NCI-H146 treated with DMSO at 0.1 percent for 48 hours (cell line): ENCODE measurements around the gene XKR7.

Experiments
- DNase-seq: peaks from one replicate; lab custom pipeline; 2025; ENCODE audit not compliant: unreplicated experiment; lab: John Stamatoyannopoulos, UW

Gene XKR7

GRCh38 chr20:31977080-31977479 lies 9.1 kb downstream of the XKR7 start:
- no peak for DNase-seq

- no peak for DNase-seq
Observed at GRCh38 chr20:31979713-31980426, 11.9 kb downstream of the XKR7 start.

GRCh38 chr20:31981784-31982183 lies 13.8 kb downstream of the XKR7 start:
- no peak for DNase-seq

DNA sequence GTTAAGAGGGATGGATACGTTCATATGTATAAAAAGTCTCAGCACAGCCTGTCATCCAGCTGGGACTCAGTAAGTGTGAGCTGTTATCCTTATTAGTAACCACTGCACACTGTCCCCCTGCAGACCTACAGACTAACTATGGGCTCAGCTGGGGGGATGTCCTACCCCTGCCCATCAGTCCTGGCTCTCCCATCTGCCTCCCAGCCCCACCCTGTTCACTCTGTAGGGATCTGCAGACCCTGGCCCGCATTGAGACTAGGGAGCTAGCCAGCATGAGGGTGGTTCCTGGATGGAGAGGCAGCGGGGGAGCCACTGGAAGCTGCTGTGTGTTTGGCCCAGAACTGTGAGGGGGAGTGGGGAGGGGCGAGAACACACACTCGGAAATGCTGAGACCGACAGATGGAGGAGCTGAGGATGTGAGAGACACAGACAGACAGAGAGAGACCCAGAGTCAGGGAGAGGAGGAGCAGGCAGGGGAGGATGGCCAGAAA lies 17.1 kb downstream of the XKR7 start:
- DNase-seq, result no peak

DNA sequence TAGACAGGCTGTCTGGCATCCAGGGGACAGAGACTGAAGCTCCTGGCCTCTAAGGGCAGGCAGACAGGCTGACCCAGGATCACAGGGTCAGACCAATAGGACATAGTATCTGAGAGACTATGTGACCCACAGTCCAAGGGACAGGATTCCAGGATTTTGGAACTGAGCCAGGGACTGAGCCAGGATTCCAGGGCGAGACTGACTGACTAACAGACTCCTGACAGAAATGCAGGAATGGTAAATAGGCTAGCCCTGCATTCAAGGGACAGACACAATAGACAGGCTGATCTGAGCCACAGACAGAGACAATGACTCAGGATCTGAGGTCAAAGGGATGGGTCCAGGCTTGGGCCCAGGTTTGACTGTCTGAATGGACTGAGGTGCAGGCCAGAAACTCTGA lies 19.8 kb downstream of the XKR7 start:
- no peak for DNase-seq

DNA sequence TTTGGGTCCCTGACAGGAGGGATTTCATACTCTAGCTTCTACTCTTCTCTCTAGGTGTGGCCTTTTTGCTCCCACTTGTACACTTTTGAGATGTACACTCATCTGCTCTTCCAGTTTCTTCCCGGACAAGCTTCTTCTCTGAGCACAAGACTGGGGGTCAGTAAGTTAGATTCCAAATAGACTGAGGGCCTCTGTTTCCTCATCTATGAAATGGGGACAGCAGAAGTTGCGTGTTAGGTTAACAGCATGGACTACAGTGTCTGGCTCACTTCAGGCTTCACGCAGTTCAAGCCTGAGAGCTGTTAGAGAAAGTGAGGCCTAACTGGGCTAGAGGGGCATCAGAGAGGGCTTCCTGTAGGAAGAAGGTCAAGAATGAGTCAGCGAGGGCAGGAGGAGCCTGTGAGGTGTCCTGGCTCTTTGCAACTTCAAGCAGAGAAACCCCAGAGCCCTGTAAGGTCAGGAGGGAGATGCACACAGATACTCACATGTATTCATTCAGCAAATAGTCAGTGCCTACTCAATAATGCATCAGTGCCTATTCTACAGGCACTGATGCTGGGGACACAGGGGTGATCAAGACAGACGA lies 20.6 kb downstream of the XKR7 start:
- DNase-seq, result no peak

GRCh38 chr20:31989030-31989645 lies 21.2 kb downstream of the XKR7 start:
- no peak for DNase-seq

DNA sequence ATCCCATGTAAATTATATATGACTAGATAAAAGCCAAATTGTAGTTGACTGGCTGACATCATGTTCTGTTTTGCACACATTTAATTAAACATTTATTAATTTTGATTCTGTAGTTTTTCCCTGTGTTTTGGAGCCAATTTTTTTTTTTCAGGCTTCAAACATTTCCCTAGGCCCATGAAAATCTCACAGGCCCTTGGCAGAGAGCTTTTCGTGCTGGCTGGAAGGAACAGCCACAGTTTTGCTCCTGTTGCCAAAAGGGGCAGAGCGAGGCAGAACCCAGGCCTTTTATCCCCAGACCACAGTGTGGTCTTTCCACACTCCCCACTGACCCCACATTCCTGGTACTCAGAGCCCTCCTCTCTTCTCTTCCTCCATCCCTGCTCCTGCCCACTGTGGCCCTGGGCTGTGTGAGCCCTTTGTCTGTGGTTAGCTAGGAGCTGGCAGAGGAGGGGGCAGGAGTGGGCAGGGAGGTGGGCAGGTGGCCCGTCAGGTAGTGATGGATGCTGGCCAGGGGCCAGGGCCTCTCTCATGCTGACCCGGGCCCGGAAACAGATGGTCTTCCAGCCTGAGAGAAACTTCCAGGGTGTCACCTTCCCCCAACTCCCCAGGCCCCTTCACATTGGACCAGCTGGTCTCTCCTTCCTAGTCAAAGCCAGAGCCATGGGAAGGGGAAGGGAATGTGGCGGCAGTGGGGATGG lies 22.8 kb downstream of the XKR7 start:
- peak; percentile 36 for DNase-seq

- no peak for DNase-seq
Observed at GRCh38 chr20:31991339-31991705, 23.4 kb downstream of the XKR7 start.

- no peak for DNase-seq
Observed at GRCh38 chr20:31992086-31992485, 24.1 kb downstream of the XKR7 start.

DNA sequence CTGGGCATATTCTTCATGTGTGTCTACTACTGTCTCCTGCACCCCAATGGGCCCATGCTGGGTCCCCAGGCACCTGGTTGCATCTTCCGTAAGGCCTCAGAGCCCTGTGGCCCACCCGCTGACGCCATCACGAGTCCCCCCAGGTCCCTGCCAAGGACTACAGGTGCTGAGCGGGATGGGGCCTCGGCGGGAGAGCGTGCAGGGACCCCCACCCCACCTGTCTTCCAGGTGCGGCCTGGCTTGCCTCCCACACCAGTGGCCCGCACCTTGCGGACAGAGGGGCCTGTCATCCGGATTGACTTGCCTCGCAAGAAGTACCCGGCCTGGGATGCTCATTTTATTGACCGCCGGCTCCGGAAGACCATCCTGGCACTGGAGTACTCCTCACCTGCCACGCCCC lies 29.0 kb downstream of the XKR7 start:
- DNase-seq, result no peak

DNA sequence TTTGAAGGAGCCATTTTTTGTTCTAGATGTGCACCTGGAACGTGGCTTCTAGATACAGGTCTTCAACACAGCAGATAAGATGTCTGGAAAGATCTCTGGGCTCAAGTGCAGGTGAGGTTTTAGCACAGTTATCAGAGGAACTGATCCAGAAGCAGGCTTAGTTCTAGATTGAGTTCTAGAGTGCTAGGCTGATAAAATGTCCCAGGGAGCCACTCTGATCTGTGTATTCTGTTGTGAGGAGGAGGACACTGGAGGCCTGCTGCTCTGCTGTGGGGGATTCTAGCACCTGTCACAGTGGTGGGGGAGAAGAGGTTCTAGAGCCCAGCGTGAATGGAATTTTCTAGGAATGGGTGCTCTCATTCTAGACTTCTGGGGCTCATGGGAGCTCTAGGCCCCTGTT lies 30.3 kb downstream of the XKR7 start:
- DNase-seq, result no peak

- no peak for DNase-seq
Observed at GRCh38 chr20:32003325-32003724, 35.4 kb downstream of the XKR7 start.

- DNase-seq, result no peak
Observed at GRCh38 chr20:32004963-32005362, 37.0 kb downstream of the XKR7 start.

- no peak for DNase-seq
Observed at GRCh38 chr20:32006053-32006452, 38.1 kb downstream of the XKR7 start.

DNA sequence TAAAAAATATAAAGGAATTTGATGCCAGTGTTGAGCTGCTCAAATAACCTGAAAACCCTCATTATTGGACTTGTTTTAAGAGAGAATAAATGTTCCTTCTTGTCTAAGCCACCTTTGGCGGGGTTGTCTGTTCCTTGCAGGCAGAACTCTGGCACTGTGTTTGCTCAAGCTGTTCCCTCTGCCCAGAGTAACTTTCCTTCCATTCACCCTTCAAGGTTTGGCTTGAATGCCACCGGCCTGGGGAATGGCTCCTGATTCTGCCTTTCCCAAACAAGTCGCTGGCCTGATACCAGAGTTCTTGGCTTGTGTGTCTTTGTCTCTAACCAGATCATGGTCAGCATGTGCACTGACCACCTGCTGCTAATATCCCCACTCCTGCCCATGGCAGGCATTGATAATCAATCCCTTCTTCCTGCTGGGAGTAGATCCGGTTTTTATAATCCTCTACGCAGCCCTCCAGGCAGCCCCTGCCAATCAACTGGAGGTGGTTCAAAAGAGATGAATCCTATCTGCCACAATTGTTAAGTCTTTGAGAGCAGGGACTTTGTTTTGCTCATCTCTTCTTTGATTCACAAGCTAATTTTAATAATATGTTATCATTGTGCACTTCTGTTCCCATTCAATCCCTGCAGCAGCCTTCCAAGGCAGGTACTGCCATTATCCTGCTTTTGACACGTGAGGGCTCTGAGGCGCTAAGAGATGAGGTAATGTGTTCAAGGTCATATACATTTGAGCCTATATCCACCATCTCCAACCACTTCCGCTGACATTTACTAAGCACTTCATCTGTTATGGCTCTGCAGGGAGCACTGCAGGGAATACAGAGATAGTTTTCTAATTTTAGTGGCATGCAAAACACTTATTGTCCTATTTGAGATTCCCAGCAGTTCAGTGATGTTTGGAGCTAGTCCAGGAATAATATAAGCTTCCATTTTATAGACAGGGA lies 39.2 kb downstream of the XKR7 start:
- peak; percentile 99 for DNase-seq

GRCh38 chr20:32007787-32008616 lies 40.1 kb downstream of the XKR7 start:
- peak; percentile 61 for DNase-seq

- DNase-seq, result no peak
Observed at GRCh38 chr20:32009564-32009963, 41.6 kb downstream of the XKR7 start.

GRCh38 chr20:32010101-32010500 lies 42.1 kb downstream of the XKR7 start, which contains the start of gene CCM2L:
Gene CCM2L, plus strand, starts transcription at chr20:32010438. Its CDS starts 17 bp downstream, at chr20:32010455.
- DNase-seq, result no peak

DNA sequence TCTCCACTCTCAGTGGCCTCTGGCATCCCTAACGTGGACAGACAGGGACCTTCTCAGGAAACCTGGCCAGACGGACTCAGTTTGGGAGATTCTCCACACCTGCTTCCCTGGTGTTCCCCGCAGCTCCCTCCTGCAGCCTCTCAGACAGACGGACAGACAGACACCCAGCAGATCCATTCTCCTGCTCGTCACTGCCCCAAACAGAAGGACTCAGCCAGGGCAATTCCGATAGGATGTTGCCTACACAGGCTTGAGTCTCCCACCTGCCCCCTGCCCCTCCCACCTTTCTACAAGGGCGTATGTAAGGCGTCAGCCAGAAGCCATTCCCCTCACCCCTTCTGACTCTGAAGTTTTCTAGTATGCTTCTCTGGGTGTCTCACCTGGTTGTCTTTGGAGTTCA lies 42.7 kb downstream of the XKR7 start:
- DNase-seq, result no peak
